ENCODE data around the gene NAV2. TPM values are rescaled to one million over a fixed set of nuclear protein-coding genes. Genes with fewer than 3 reads are reported as not detected.
A peak's percentile ranks its signal among the peaks of the same experiment; 100 is the strongest.

The NAV2 gene
- total RNA-seq, result under 1 TPM; 0.23 to 0.71 TPM

GRCh38 chr11:19712281-19713195 lies at the start of gene NAV2:
Gene NAV2, plus strand, starts transcription at chr11:19712837. Its CDS starts 859 bp downstream, at chr11:19713696.
- ATAC-seq (peak; percentile 100), DNase-seq (peak; percentile 81)
- H3K9me3 Mint-ChIP-seq (ENCODE audit: insufficient read depth), result no peaks in the 10 kb centered on the region
- peak within 1 kb of the TSS; percentile 85 for H3K4me3 Mint-ChIP-seq
- POLR2A ChIA-PET, result interaction anchor here (1.3 kb wide), 1 partner anchor 11 kb away, joined by 3 read pairs; no protein-coding TSS in a partner anchor
- CTCF ChIA-PET, result interaction anchor here (0.9 to 1.5 kb wide), 2 partner anchors 11 to 30 kb away, joined by 3 to 4 read pairs; no protein-coding TSS in a partner anchor
- H3K36me3 Mint-ChIP-seq (ENCODE audit: low read depth), result no peaks in the 10 kb centered on the region
- peak within 1 kb of the TSS; percentile 89 for H3K27ac Mint-ChIP-seq
- H3K4me1 Mint-ChIP-seq (ENCODE audit: low read depth), result peaks cover 25% of the 10 kb centered on the region
- H3K27me3 Mint-ChIP-seq (ENCODE audit: low read depth), result peaks cover 51% of the 10 kb centered on the region

GRCh38 chr11:19663206-19663605 lies 49.4 kb upstream of the NAV2 start:
- no peak for DNase-seq
- Mint-ChIP-seq H3K36me3 (ENCODE audit: low read depth) (no peaks in the 10 kb centered on the region), H3K9me3 (ENCODE audit: insufficient read depth) (no peaks in the 10 kb centered on the region), H3K4me3 (no peak overlapping the region), H3K27ac (no peak overlapping the region), H3K4me1 (ENCODE audit: low read depth) (peaks cover 6% of the 10 kb centered on the region), H3K27me3 (ENCODE audit: low read depth) (peaks cover 9% of the 10 kb centered on the region)
- CTCF ChIA-PET, result no interaction called here
- POLR2A ChIA-PET, result no interaction called here
- ATAC-seq, result no peak

- Mint-ChIP-seq H3K27me3 (ENCODE audit: low read depth) (peaks cover 9% of the 10 kb centered on the region), H3K4me3 (no peak overlapping the region), H3K27ac (no peak overlapping the region), H3K9me3 (ENCODE audit: insufficient read depth) (no peaks in the 10 kb centered on the region), H3K36me3 (ENCODE audit: low read depth) (no peaks in the 10 kb centered on the region), H3K4me1 (ENCODE audit: low read depth) (peaks cover 3% of the 10 kb centered on the region)
- ChIA-PET CTCF (no interaction called here), POLR2A (no interaction called here)
- no peak for DNase-seq
- no peak for ATAC-seq
Measured at GRCh38 chr11:19664886-19665548, 47.6 kb upstream of the NAV2 start.

- Mint-ChIP-seq H3K27me3 (ENCODE audit: low read depth) (peaks cover 9% of the 10 kb centered on the region), H3K27ac (no peak overlapping the region), H3K4me3 (no peak overlapping the region), H3K36me3 (ENCODE audit: low read depth) (no peaks in the 10 kb centered on the region), H3K4me1 (ENCODE audit: low read depth) (no peaks in the 10 kb centered on the region), H3K9me3 (ENCODE audit: insufficient read depth) (no peaks in the 10 kb centered on the region)
- ChIA-PET CTCF (no interaction called here), POLR2A (no interaction called here)
- ATAC-seq (no peak), DNase-seq (no peak)
Measured at GRCh38 chr11:19666951-19667350, 45.7 kb upstream of the NAV2 start.

GRCh38 chr11:19669511-19669910 lies 43.1 kb upstream of the NAV2 start:
- ChIA-PET CTCF (no interaction called here), POLR2A (no interaction called here)
- ATAC-seq (no peak), DNase-seq (no peak)
- no peaks in the 10 kb centered on the region for H3K9me3 Mint-ChIP-seq (ENCODE audit: insufficient read depth)
- no peak overlapping the region for H3K4me3 Mint-ChIP-seq
- H3K27me3 Mint-ChIP-seq (ENCODE audit: low read depth), result peaks cover 5% of the 10 kb centered on the region
- H3K4me1 Mint-ChIP-seq (ENCODE audit: low read depth), result peaks cover 4% of the 10 kb centered on the region
- H3K27ac Mint-ChIP-seq, result no peak overlapping the region
- H3K36me3 Mint-ChIP-seq (ENCODE audit: low read depth), result no peaks in the 10 kb centered on the region

- no peaks in the 10 kb centered on the region for H3K36me3 Mint-ChIP-seq (ENCODE audit: low read depth)
- H3K4me3 Mint-ChIP-seq, result no peak overlapping the region
- ChIA-PET POLR2A (no interaction called here), CTCF (no interaction called here)
- H3K4me1 Mint-ChIP-seq (ENCODE audit: low read depth), result peaks cover 11% of the 10 kb centered on the region
- no peak overlapping the region for H3K27ac Mint-ChIP-seq
- ATAC-seq, result no peak
- no peak for DNase-seq
- peaks cover 5% of the 10 kb centered on the region for H3K27me3 Mint-ChIP-seq (ENCODE audit: low read depth)
- H3K9me3 Mint-ChIP-seq (ENCODE audit: insufficient read depth), result no peaks in the 10 kb centered on the region
Measured at GRCh38 chr11:19670030-19670791, 42.4 kb upstream of the NAV2 start.

- DNase-seq, result no peak
- POLR2A ChIA-PET, result no interaction called here
- H3K36me3 Mint-ChIP-seq (ENCODE audit: low read depth), result no peaks in the 10 kb centered on the region
- no peak overlapping the region for H3K27ac Mint-ChIP-seq
- CTCF ChIA-PET, result no interaction called here
- H3K27me3 Mint-ChIP-seq (ENCODE audit: low read depth), result no peaks in the 10 kb centered on the region
- peaks cover 22% of the 10 kb centered on the region for H3K4me1 Mint-ChIP-seq (ENCODE audit: low read depth)
- no peaks in the 10 kb centered on the region for H3K9me3 Mint-ChIP-seq (ENCODE audit: insufficient read depth)
- no peak overlapping the region for H3K4me3 Mint-ChIP-seq
- ATAC-seq, result no peak
Measured at GRCh38 chr11:19672586-19673206, 39.9 kb upstream of the NAV2 start.

- POLR2A ChIA-PET, result no interaction called here
- no peak for ATAC-seq
- no peaks in the 10 kb centered on the region for H3K36me3 Mint-ChIP-seq (ENCODE audit: low read depth)
- H3K4me1 Mint-ChIP-seq (ENCODE audit: low read depth), result peaks cover 22% of the 10 kb centered on the region
- DNase-seq, result no peak
- H3K9me3 Mint-ChIP-seq (ENCODE audit: insufficient read depth), result no peaks in the 10 kb centered on the region
- H3K27me3 Mint-ChIP-seq (ENCODE audit: low read depth), result no peaks in the 10 kb centered on the region
- CTCF ChIA-PET, result no interaction called here
- no peak overlapping the region for H3K4me3 Mint-ChIP-seq
- H3K27ac Mint-ChIP-seq, result no peak overlapping the region
Measured at GRCh38 chr11:19673924-19674729, 38.5 kb upstream of the NAV2 start.

GRCh38 chr11:19674836-19675235 lies 37.8 kb upstream of the NAV2 start:
- H3K27ac Mint-ChIP-seq, result no peak overlapping the region
- peaks cover 22% of the 10 kb centered on the region for H3K4me1 Mint-ChIP-seq (ENCODE audit: low read depth)
- H3K36me3 Mint-ChIP-seq (ENCODE audit: low read depth), result no peaks in the 10 kb centered on the region
- ATAC-seq (no peak), DNase-seq (peak; percentile 42)
- H3K27me3 Mint-ChIP-seq (ENCODE audit: low read depth), result peaks cover 4% of the 10 kb centered on the region
- ChIA-PET CTCF (no interaction called here), POLR2A (no interaction called here)
- no peaks in the 10 kb centered on the region for H3K9me3 Mint-ChIP-seq (ENCODE audit: insufficient read depth)
- no peak overlapping the region for H3K4me3 Mint-ChIP-seq

- ChIA-PET POLR2A (no interaction called here), CTCF (no interaction called here)
- Mint-ChIP-seq H3K9me3 (ENCODE audit: insufficient read depth) (no peaks in the 10 kb centered on the region), H3K4me1 (ENCODE audit: low read depth) (peaks cover 22% of the 10 kb centered on the region), H3K27ac (no peak overlapping the region), H3K36me3 (ENCODE audit: low read depth) (no peaks in the 10 kb centered on the region), H3K27me3 (ENCODE audit: low read depth) (peaks cover 4% of the 10 kb centered on the region), H3K4me3 (no peak overlapping the region)
- DNase-seq, result no peak
- ATAC-seq, result no peak
Measured at GRCh38 chr11:19675397-19675796, 37.2 kb upstream of the NAV2 start.
